Measurements from ENCODE around the gene TMEM245.

- TF ChIP-seq POLR2A (IDR thresholded peaks at IDR 0.05; ENCODE audit: low read length) (no peak), GATA1 (IDR thresholded peaks at IDR 0.05; ENCODE audit: low read depth, low read length) (no peak)
Observed at GRCh38 chr9:108994695-108995094, 125.1 kb downstream of the TMEM245 start.
